Parathyroid adenoma (tissue), 2 donors: ENCODE results near the gene RBM14.

ENCODE experiments used
- H2AFZ ChIP-seq: fragments of 300-600 bp; sonication (generic); one replicate; pipeline ENCODE4 v1.7.0; 2017; ENCODE audit warnings: antibody characterized with exemption, mild to moderate bottlenecking
- H3K27ac ChIP-seq: fragments of 300-600 bp; sonication (generic); one replicate; pipeline ENCODE4 v1.7.0; 2017
- H3K27me3 ChIP-seq: fragments of 300-600 bp; sonication (generic); one replicate; pipeline ENCODE4 v1.7.0; 2017; ENCODE audit warnings: low read length; ENCODE audit not compliant: control insufficient read depth, insufficient read depth
- H3K36me3 ChIP-seq: fragments of 300-600 bp; sonication (generic); one replicate; pipeline ENCODE4 v1.7.0; 2017; ENCODE audit warnings: low read length; ENCODE audit not compliant: control insufficient read depth, insufficient read depth
- H3K4me1 ChIP-seq: fragments of 300-600 bp; sonication (generic); one replicate; pipeline ENCODE4 v1.7.0; 2017; ENCODE audit warnings: control low read depth
- H3K4me2 ChIP-seq: fragments of 300-600 bp; sonication (generic); one replicate; pipeline ENCODE4 v1.7.0; 2017; ENCODE audit warnings: low read length
- H3K4me3 ChIP-seq: fragments of 300-600 bp; sonication (generic); one replicate; pipeline ENCODE4 v1.7.0; 2017; ENCODE audit warnings: low read depth, low read length
- H3K79me2 ChIP-seq: fragments of 300-600 bp; sonication (generic); one replicate; pipeline ENCODE4 v1.7.0; 2017; ENCODE audit warnings: control low read depth
- H3K9ac ChIP-seq: fragments of 300-600 bp; sonication (generic); one replicate; pipeline ENCODE4 v1.7.0; 2017; ENCODE audit warnings: mild to moderate bottlenecking
- H3K9me3 ChIP-seq: fragments of 300-600 bp; sonication (generic); one replicate; pipeline ENCODE4 v1.7.0; 2017; ENCODE audit warnings: low read length; ENCODE audit not compliant: control insufficient read depth
- CTCF ChIP-seq: fragments of 300-600 bp; sonication (generic); IDR thresholded peaks from one replicate; pipeline ENCODE4 v1.7.0; 2017; ENCODE audit warnings: antibody characterized with exemption, mild to moderate bottlenecking
- donor health status: primary hyperparathyroidism.

Gene RBM14

GRCh38 chr11:66609721-66610617, 6.5 kb upstream of the RBM14 start:
- H3K9ac ChIP-seq: no peak overlapping the region
- H3K36me3 ChIP-seq: no peaks in the 10 kb centered on the region
- H3K4me2 ChIP-seq: no peak overlapping the region
- H2AFZ ChIP-seq: no peak overlapping the region
- H3K27ac ChIP-seq: no peak overlapping the region
- no peaks in the 10 kb centered on the region for H3K4me1 ChIP-seq
- H3K4me3 ChIP-seq: no peak overlapping the region
- no peaks in the 10 kb centered on the region for H3K9me3 ChIP-seq
- TF ChIP-seq CTCF: no peak
- no peaks in the 10 kb centered on the region for H3K27me3 ChIP-seq
- no peaks in the 10 kb centered on the region for H3K79me2 ChIP-seq

- Histone ChIP-seq H3K4me3 (no peak overlapping the region), H3K27ac (no peak overlapping the region), H3K4me1 (no peaks in the 10 kb centered on the region)
Observed at GRCh38 chr11:66612458-66612857, 4.0 kb upstream of the RBM14 start.

GRCh38 chr11:66614073-66614472, 2.4 kb upstream of the RBM14 start:
- no peak overlapping the region for H3K4me2 ChIP-seq
- peaks cover 14% of the 10 kb centered on the region for H3K79me2 ChIP-seq
- no peaks in the 10 kb centered on the region for H3K27me3 ChIP-seq
- no peak overlapping the region for H3K4me3 ChIP-seq
- H3K9me3 ChIP-seq: no peaks in the 10 kb centered on the region
- H3K9ac ChIP-seq: no peak overlapping the region
- no peaks in the 10 kb centered on the region for H3K4me1 ChIP-seq
- TF ChIP-seq CTCF: no peak
- no peak overlapping the region for H2AFZ ChIP-seq
- H3K27ac ChIP-seq: no peak overlapping the region
- no peaks in the 10 kb centered on the region for H3K36me3 ChIP-seq

More at GRCh38 chr11:66612458-66612857, 4.0 kb upstream of the RBM14 start:
- H3K79me2 ChIP-seq: peaks cover 2% of the 10 kb centered on the region
- no peaks in the 10 kb centered on the region for H3K27me3 ChIP-seq
- H2AFZ ChIP-seq: no peak overlapping the region
- TF ChIP-seq CTCF: no peak
- no peak overlapping the region for H3K9ac ChIP-seq
- no peak overlapping the region for H3K4me2 ChIP-seq
- H3K36me3 ChIP-seq: no peaks in the 10 kb centered on the region
- H3K9me3 ChIP-seq: no peaks in the 10 kb centered on the region

GRCh38 chr11:66617155-66617834, 865 bp downstream of the RBM14 start:
- Histone ChIP-seq H3K9me3 (no peaks in the 10 kb centered on the region), H3K79me2 (peaks cover 30% of the 10 kb centered on the region), H3K4me1 (no peaks in the 10 kb centered on the region), H3K36me3 (no peaks in the 10 kb centered on the region), H3K27ac (peak overlapping the region; percentile 84), H2AFZ (peak overlapping the region; percentile 90), H3K27me3 (no peaks in the 10 kb centered on the region), H3K9ac (no peak overlapping the region), H3K4me2 (peak overlapping the region; percentile 62), H3K4me3 (peak overlapping the region; percentile 84)
- TF ChIP-seq CTCF: no peak
